ENCODE data around the gene SHB. TPM values are rescaled to one million over a fixed set of nuclear protein-coding genes. Genes with fewer than 3 reads are reported as not detected.

SHB gene
- polyA plus RNA-seq, 1 donor (not counting 4 experiments of a cell fraction or from before 2014, with no cell fraction given) = 10.9 TPM

- Histone ChIP-seq H3K4me2 (ENCODE audit: control insufficient read depth, extremely low read depth, insufficient read depth, low read depth, low read length) (no peak overlapping the region), H3K27me3 (ENCODE audit: control insufficient read depth, extremely low read depth, insufficient read depth, low read length) (no peaks in the 10 kb centered on the region), H3K36me3 (ENCODE audit: control insufficient read depth in 2 of 2, extremely low read depth in 1 of 2, insufficient read depth in 2 of 2, low read length in 2 of 2) (peaks cover 40 to 55% of the 10 kb centered on the region in 2 experiments), H3K79me2 (ENCODE audit: control insufficient read depth, insufficient read depth, low read length) (peaks cover 5% of the 10 kb centered on the region), H3K4me1 (ENCODE audit: control insufficient read depth, extremely low read depth, insufficient read depth, low read length) (peaks cover 39% of the 10 kb centered on the region), H4K20me1 (ENCODE audit: control insufficient read depth, extremely low read depth, insufficient read depth, low read length) (no peaks in the 10 kb centered on the region), H3K9ac (ENCODE audit: control insufficient read depth, extremely low read depth, insufficient read depth, low read length) (no peak overlapping the region), H3K9me1 (ENCODE audit: control insufficient read depth, extremely low read depth, insufficient read depth, low read length) (peaks cover 10% of the 10 kb centered on the region), H3K4me3 (ENCODE audit: control insufficient read depth in 2 of 3, extremely low read depth in 1 of 3, insufficient read depth in 2 of 3, low read depth in 1 of 3, low read length in 3 of 3) (no peak overlapping the region), H3K9me3 (ENCODE audit: control insufficient read depth, low read depth, low read length) (no peaks in the 10 kb centered on the region), H2AFZ (ENCODE audit: control insufficient read depth, low read length) (no peak overlapping the region), H3K27ac (ENCODE audit: control insufficient read depth, insufficient read depth, low read length) (no peak overlapping the region)
- dilution Hi-C loops (cut with MboI; ENCODE audit: extremely low pct_ligation_motif_present, low sequenced_read_pairs) = no loop called here
- FAIRE-seq = no peak
- no peak for DNase-seq (ENCODE audit: low read depth, low spot score)
- TF ChIP-seq CTCF (optimal IDR thresholded peaks at IDR 0.05 in 1 of 3, IDR thresholded peaks at IDR 0.05 in 1 of 3, conservative IDR thresholded peaks at IDR 0.05 in 1 of 3; ENCODE audit: extremely low read depth in 1 of 3, insufficient read depth in 2 of 3, low read length in 3 of 3) (no peak), EZH2 (IDR thresholded peaks at IDR 0.05; ENCODE audit: low read length) (no peak)
These were observed 120.5 kb downstream of the SHB start for GRCh38 chr9:37948417-37948980.

GRCh38 chr9:37947977-37948376 is 121.0 kb downstream of the SHB start:
- H3K9me3 ChIP-seq (ENCODE audit: control insufficient read depth, low read depth, low read length) = no peaks in the 10 kb centered on the region
- H3K9me1 ChIP-seq (ENCODE audit: control insufficient read depth, extremely low read depth, insufficient read depth, low read length) = peaks cover 9% of the 10 kb centered on the region
- no peak for TF ChIP-seq CTCF (optimal IDR thresholded peaks at IDR 0.05 in 1 of 3, IDR thresholded peaks at IDR 0.05 in 1 of 3, conservative IDR thresholded peaks at IDR 0.05 in 1 of 3; ENCODE audit: extremely low read depth in 1 of 3, insufficient read depth in 2 of 3, low read length in 3 of 3)
- TF ChIP-seq EZH2 (IDR thresholded peaks at IDR 0.05; ENCODE audit: low read length) = no peak
- no peak overlapping the region for H3K27ac ChIP-seq (ENCODE audit: control insufficient read depth, insufficient read depth, low read length)
- no peak overlapping the region for H3K9ac ChIP-seq (ENCODE audit: control insufficient read depth, extremely low read depth, insufficient read depth, low read length)
- H3K4me1 ChIP-seq (ENCODE audit: control insufficient read depth, extremely low read depth, insufficient read depth, low read length) = peaks cover 39% of the 10 kb centered on the region
- DNase-seq (ENCODE audit: low read depth, low spot score) (no peak), FAIRE-seq (no peak)
- no peak overlapping the region for H3K4me3 ChIP-seq (ENCODE audit: control insufficient read depth in 2 of 3, extremely low read depth in 1 of 3, insufficient read depth in 2 of 3, low read depth in 1 of 3, low read length in 3 of 3)
- peaks cover 5% of the 10 kb centered on the region for H3K79me2 ChIP-seq (ENCODE audit: control insufficient read depth, insufficient read depth, low read length)
- no peak overlapping the region for H2AFZ ChIP-seq (ENCODE audit: control insufficient read depth, low read length)
- no peaks in the 10 kb centered on the region for H3K27me3 ChIP-seq (ENCODE audit: control insufficient read depth, extremely low read depth, insufficient read depth, low read length)
- no peak overlapping the region for H3K4me2 ChIP-seq (ENCODE audit: control insufficient read depth, extremely low read depth, insufficient read depth, low read depth, low read length)
- no peaks in the 10 kb centered on the region for H4K20me1 ChIP-seq (ENCODE audit: control insufficient read depth, extremely low read depth, insufficient read depth, low read length)
- peaks cover 40 to 52% of the 10 kb centered on the region in 2 experiments for H3K36me3 ChIP-seq (ENCODE audit: control insufficient read depth in 2 of 2, extremely low read depth in 1 of 2, insufficient read depth in 2 of 2, low read length in 2 of 2)
- dilution Hi-C loops (cut with MboI; ENCODE audit: extremely low pct_ligation_motif_present, low sequenced_read_pairs) = no loop called here
